Inferior parietal cortex (tissue), 1 donor: ENCODE measurements around the gene NRARP.

Experiments used
- DNase-seq: peaks from one replicate; pipeline ENCODE4 v3.0.0-alpha.2; 2016; ENCODE audit errors: extremely low spot score

NRARP gene

DNA sequence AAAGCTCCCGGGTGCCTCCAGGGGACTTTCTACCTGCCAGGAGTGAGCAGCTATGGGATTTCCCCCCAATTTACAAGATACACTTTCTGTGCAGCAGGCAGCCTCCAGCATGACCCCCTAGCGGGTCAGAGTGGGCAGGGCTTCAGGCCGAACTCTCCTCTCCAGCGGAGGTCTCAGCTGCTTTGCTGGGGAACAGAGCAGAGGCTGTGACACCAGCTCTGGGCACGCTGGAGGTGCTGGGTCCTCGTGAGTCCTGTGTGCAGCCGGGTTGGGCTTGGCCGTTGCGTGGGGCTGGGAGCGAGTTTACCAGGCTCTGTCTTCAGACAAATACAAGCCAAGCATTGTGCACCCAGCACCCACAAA is 2.9 kb downstream of the NRARP start:
- DNase-seq = no peak

GRCh38 chr9:137298401-137299202 is 3.5 kb downstream of the NRARP start:
- no peak for DNase-seq

DNA sequence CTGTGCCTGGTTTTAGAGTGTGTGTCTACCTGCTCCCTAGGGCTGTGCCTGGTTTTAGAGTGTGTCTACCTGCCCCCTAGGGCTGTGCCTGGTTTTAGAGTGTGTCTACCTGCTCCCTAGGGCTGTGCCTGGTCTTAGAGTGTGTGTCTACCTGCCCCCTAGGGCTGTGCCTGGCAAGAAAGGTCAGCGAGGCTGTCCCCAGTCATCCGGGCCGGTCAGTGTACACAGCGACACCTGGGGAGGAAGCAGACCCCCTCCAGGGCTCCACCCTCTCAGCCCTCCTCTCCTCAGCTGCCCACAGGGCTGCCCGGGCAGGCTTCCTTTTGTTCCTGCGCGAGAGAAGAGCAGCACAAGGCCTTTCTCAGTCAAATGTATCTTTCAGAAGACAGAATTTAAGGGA is 4.1 kb downstream of the NRARP start:
- DNase-seq = no peak

- DNase-seq = no peak
Measured at GRCh38 chr9:137296670-137297664, 5.1 kb downstream of the NRARP start.

- DNase-seq = no peak
Measured at GRCh38 chr9:137295849-137296669, 6.0 kb downstream of the NRARP start.

DNA sequence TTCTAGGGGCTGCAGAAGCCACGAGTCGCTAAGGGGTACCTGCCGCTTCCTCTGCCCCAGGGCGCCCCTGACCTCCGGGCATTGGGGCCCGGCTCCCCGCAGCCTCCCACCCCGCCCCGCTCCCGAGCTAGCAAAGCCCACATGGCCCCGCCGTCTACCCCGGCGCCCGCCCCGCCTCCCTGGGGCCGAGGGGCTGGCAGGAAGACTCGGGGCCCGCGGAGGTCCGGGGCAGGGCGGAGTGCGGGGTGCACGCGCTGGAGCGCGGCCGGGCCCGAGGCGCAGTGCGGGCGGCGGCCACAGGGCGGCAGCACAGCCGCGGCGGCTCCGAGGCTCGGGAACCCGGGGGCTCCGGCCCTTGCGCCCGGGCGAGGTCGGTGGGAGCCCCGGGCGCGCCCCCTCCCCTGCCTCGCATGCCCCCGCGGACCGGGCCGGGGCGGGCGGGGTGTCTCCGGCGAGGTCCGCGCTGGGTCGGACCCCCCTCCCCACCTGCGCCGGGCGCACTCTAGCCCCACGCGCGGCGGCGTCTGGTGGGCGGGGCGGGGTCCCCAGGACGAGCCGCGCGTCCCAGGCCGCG is 6.7 kb downstream of the NRARP start:
- DNase-seq = no peak

- no peak for DNase-seq
Measured at GRCh38 chr9:137294681-137295237, 7.3 kb downstream of the NRARP start.

- DNase-seq = no peak
Measured at GRCh38 chr9:137294091-137294680, 7.9 kb downstream of the NRARP start.

- no peak for DNase-seq
Measured at GRCh38 chr9:137293482-137294090, 8.5 kb downstream of the NRARP start.

DNA sequence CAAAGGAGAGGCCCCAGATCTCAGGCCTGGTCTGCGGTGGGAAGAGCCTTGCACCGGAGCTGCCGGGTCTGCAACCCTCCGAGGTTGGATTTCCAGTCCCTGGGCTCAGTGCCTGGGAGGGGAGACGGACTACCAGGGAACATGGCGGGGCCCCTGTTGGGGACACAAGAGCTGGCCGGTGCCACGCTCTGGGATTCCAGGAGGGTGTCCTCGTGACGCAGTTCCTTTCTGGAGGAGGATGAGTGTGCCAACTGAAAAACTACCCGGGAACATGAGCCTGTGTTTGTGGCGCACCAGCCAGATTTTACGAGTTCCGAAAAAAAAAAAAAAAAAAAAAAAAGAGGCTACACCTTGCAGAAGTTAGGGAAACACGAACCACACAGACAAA is 9.0 kb downstream of the NRARP start:
- no peak for DNase-seq

DNA sequence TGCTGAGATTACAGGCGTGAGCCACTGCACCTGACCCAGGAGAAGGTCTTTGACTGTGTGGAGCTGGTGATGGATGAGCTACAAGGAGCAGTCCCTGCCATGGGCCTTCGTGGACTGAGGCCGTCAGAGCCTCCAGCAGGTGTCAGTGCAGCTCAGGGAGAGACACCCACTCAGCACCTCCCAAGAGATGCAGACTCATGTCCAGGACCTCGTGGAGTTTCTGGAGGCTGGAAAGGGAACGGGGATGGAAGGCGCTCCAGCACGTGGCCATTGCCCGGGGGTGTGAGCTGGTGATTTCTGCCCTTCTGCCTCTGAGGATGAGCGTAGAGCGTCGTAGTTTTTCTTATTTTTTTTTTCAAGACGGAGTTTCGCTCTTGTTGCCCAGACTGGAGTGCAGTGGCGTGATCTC is 15.1 kb downstream of the NRARP start:
- no peak for DNase-seq

DNA sequence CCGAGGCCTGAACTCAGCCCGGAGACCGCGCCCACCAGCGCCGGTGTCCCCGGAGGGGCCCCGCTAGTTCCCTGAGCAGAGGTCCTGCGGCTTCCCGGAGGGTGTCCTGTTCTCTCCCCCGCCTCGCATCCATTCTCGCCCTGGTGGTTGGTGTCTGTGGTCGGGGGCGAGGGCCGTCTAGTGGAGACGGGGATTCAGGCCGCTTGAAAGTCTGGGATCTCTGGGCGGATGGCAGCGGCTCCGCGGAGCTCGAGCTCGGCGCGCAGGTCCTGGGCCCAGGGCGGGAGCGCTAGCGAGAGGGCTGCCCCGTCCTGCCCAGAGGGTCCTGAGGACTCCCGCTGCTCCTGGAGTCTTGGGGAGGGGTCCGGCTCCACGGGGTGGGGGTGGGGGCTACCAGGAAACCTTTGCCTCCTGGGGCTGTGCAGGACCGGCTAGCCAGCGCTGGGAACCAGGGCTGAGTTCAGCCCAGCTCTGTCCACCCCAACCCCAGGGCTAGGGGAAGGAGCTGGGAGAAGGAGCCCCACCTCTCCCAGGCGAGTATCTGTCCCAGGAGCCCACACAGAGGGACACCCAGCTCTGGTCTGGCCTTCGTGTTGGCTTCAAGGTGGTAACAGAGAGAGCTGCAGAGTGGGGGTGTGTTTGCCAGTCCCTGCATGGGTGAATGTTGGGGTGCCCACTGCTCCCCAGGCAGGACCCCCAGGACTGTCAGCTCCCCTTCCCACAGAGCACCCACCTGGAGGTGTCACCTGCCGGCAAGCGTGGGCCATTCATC is 20.5 kb downstream of the NRARP start:
- DNase-seq = no peak

GRCh38 chr9:137280474-137281344 is 21.4 kb downstream of the NRARP start:
- DNase-seq = no peak

DNA sequence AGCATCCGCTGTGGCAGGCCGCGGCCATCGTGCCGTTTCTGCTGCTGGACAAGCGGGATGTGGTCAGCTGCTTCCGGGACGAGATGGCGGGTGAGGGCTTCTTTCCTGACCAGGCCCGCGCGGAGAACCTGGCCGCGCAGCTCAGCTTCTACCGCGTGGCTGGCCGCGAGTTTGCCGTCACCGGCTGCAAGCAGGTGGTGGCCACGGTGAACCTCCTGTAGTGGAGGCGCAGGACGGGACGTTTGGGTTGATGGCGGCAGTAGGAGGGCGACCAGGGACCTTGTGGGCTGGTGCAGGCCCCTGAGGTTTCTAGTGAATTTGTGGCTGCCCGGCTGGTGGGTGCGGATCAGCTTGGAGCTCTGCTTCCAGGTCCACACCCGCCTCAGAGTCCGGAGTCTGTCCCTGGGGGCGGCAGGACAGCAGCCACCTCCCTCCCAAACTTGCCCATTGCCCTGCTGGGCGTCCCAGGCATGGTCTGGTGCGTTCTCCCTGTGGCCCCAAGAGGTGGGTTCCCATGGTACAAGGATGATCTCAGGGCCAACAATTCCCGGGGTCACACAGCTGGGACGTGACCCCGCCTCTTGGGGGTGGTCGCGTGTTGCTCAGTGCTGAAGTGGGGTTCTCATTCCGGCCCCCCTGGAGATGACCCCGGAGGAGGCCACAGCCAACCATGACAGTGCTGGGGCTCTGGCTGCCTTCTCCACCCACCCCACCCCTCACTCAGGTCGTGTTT is 22.2 kb downstream of the NRARP start:
- no peak for DNase-seq

- no peak for DNase-seq
Measured at GRCh38 chr9:137278721-137279711, 23.1 kb downstream of the NRARP start.

DNA sequence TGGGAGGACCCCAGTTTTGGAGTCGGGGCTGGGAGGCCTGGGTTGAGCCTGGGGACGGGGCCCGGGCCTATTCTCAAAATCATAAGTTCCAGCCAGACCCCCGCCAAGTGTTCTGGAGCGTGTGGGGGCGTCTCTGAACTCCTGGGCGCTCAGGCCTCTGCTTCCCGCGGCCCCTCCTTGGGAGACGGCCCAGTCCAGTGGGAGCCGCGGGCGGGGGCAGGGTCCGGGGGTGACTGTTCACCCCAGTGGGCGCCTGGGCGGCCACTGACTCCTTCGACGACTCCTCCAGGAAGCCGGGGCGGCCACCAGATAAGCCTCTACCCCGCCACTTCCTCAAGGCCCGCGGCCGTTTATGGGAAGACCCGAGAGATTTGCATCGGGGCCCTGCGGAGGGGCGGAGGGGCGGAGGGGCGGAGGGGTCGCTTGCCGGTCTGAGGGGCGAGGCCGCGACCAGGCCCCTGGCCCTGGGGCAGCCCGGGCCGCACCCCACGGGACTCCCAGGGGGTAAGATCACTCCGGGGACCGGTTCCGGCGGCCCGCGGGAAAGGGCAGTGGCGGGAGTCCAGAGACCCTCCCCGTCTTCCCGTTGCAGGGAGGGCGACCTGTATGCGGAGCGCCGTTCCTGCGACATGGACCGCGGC is 23.9 kb downstream of the NRARP start:
- DNase-seq = no peak
